ENCODE results near the gene TBC1D22A. TPM values are rescaled to one million over a fixed set of nuclear protein-coding genes. Genes with fewer than 3 reads are reported as not detected.

The TBC1D22A gene
- total RNA-seq, 1 experiment from 2014 or later, result 32.6 TPM

DNA sequence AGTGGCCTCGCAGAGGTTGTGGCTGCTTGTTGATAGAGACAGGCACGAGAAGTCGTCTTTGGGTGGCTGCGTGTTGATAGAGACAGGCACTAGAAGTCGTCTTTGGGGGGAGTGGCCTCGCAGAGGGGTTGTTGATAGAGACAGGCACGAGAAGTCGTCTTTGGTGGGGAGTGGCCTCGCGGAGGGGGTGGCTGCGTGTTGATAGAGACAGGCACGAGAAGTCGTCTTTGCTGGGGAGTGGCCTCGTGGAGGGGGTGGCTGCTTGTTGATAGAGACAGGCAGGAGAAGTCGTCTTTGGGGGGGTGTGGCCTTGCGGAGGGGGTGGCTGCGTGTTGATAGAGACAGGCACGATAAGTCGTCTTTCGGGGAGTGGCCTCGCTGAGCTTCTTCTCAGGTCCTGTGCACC lies 328.8 kb downstream of the TBC1D22A start:
- CTCF ChIA-PET, result no interaction called here
- H3K27ac Mint-ChIP-seq (ENCODE audit: unreplicated experiment), result peak overlapping the region; percentile 78

DNA sequence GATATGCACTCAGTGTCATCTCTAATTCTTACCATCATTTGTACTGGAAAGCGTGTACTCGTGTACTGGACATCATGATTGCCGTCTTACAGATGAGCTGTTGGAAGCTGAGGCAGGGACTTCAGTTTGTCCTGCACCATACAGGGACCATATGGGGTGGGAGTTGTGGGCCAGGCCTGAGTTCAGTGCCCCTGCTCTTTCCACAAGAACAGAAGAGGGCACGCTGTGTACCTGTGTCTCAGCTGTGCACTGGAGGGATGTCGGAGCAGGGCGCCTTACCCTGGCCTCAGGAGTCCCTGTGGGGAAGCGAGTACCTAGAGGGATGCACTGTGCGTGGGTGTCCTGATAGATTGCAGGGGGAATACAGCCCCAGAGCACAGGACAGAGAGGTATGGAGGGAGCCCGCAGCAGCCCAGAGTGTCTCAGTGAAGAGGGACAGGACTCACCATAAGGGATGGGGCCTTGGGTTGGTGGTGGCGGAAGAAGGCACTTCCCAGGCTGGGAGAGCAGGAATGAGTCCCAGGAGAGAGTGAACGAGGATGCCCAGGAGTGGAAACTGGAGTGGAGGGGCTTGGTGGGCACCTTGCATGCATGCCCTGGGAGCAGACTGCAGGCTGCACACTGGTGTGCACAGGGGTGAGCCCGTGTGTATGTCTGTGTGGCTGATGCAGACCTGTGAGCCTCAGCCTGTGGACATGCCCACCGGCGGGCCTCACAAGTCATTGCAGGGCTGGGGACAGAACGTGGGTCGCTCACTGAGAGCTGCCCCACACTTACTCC lies 329.7 kb downstream of the TBC1D22A start:
- peak overlapping the region; percentile 78 for H3K27ac Mint-ChIP-seq (ENCODE audit: unreplicated experiment)
- Histone ChIP-seq H3K4me1 (peaks cover 6% of the 10 kb centered on the region; the same call in 1 of the 2 replicates), H3K27me3 (replicated peaks; ENCODE audit: control insufficient read depth, insufficient read depth, low read length) (no peaks in the 10 kb centered on the region), H3K4me3 (ENCODE audit: low read depth, low read length) (no peak overlapping the region), H3K36me3 (ENCODE audit: control insufficient read depth, insufficient read depth, low read length) (no peaks in the 10 kb centered on the region; the same call in 1 of the 2 replicates), H3K9me3 (peaks cover 7% of the 10 kb centered on the region; the same call in 1 of the 2 replicates)
- H3K36me3 Mint-ChIP-seq (ENCODE audit: insufficient read depth, unreplicated experiment), result peaks cover 38% of the 10 kb centered on the region
- TF ChIP-seq, protein P1, sequence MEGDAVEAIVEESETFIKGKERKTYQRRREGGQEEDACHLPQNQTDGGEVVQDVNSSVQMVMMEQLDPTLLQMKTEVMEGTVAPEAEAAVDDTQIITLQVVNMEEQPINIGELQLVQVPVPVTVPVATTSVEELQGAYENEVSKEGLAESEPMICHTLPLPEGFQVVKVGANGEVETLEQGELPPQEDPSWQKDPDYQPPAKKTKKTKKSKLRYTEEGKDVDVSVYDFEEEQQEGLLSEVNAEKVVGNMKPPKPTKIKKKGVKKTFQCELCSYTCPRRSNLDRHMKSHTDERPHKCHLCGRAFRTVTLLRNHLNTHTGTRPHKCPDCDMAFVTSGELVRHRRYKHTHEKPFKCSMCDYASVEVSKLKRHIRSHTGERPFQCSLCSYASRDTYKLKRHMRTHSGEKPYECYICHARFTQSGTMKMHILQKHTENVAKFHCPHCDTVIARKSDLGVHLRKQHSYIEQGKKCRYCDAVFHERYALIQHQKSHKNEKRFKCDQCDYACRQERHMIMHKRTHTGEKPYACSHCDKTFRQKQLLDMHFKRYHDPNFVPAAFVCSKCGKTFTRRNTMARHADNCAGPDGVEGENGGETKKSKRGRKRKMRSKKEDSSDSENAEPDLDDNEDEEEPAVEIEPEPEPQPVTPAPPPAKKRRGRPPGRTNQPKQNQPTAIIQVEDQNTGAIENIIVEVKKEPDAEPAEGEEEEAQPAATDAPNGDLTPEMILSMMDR (IDR thresholded peaks at IDR 0.05; ENCODE audit: insufficient read depth in 1 of 2, low read depth in 1 of 2, low read length in 1 of 2, severe bottlenecking in 1 of 2, unreplicated experiment in 1 of 2), result no peak
- DNase-seq, result no peak
- POLR2A ChIA-PET, result no interaction called here
- H3K27me3 Mint-ChIP-seq (ENCODE audit: insufficient read depth, unreplicated experiment), result no peaks in the 10 kb centered on the region
- peaks cover 27% of the 10 kb centered on the region for H3K9me3 Mint-ChIP-seq (ENCODE audit: unreplicated experiment)
- intact Hi-C loops (cut with micrococcal nuclease; ENCODE audit: unreplicated experiment), result no loop called here
- H3K4me1 Mint-ChIP-seq (ENCODE audit: low read depth, unreplicated experiment), result peaks cover 13% of the 10 kb centered on the region
- no peak overlapping the region for H3K4me3 Mint-ChIP-seq (ENCODE audit: unreplicated experiment)
- BruUV-seq (replicated peaks), result no TSS peak
- CTCF ChIA-PET, result no interaction called here

More for the DNA sequence above, 328.8 kb downstream of the TBC1D22A start:
- POLR2A ChIA-PET, result no interaction called here
- Histone ChIP-seq H3K36me3 (ENCODE audit: control insufficient read depth, insufficient read depth, low read length) (no peaks in the 10 kb centered on the region; the same call in 1 of the 2 replicates), H3K9me3 (peaks cover 7% of the 10 kb centered on the region; the same call in 1 of the 2 replicates), H3K27me3 (replicated peaks; ENCODE audit: control insufficient read depth, insufficient read depth, low read length) (no peaks in the 10 kb centered on the region), H3K4me1 (peaks cover 6% of the 10 kb centered on the region; the same call in 1 of the 2 replicates), H3K4me3 (ENCODE audit: low read depth, low read length) (no peak overlapping the region)
- no TSS peak for BruUV-seq (replicated peaks)
- peaks cover 29% of the 10 kb centered on the region for H3K36me3 Mint-ChIP-seq (ENCODE audit: insufficient read depth, unreplicated experiment)
- intact Hi-C loops (cut with micrococcal nuclease; ENCODE audit: unreplicated experiment), result no loop called here
- H3K4me1 Mint-ChIP-seq (ENCODE audit: low read depth, unreplicated experiment), result peaks cover 13% of the 10 kb centered on the region
- no peak for DNase-seq
- H3K27me3 Mint-ChIP-seq (ENCODE audit: insufficient read depth, unreplicated experiment), result no peaks in the 10 kb centered on the region
- TF ChIP-seq, protein P1 (IDR thresholded peaks at IDR 0.05; ENCODE audit: insufficient read depth in 1 of 2, low read depth in 1 of 2, low read length in 1 of 2, severe bottlenecking in 1 of 2, unreplicated experiment in 1 of 2), result no peak
- H3K4me3 Mint-ChIP-seq (ENCODE audit: unreplicated experiment), result no peak overlapping the region
- peaks cover 27% of the 10 kb centered on the region for H3K9me3 Mint-ChIP-seq (ENCODE audit: unreplicated experiment)

DNA sequence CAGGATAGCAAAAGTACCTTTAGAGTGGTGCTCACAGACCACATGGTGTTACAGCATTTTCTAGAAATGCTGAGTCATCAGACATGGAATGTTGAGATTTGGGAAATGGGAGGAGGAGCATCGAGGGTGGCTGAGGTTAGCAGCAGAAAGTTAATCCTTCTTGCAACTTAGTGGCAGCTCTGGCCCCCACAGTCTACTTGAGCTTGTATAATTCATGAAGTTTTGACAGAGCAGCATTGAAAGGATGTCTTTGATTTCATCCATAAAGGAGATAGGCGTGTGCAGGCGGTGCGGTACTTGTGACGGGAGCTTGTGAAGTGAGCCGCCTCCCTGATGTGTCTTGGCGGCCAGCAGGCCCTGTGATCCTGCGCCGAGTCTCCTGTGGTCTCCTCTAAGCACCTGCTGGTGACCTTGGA lies 330.5 kb downstream of the TBC1D22A start:
- intact Hi-C loops (cut with micrococcal nuclease; ENCODE audit: unreplicated experiment), result no loop called here
- Mint-ChIP-seq H3K4me3 (ENCODE audit: unreplicated experiment) (no peak overlapping the region), H3K27ac (ENCODE audit: unreplicated experiment) (peak overlapping the region; percentile 78), H3K4me1 (ENCODE audit: low read depth, unreplicated experiment) (peaks cover 13% of the 10 kb centered on the region), H3K36me3 (ENCODE audit: insufficient read depth, unreplicated experiment) (peaks cover 41% of the 10 kb centered on the region), H3K9me3 (ENCODE audit: unreplicated experiment) (peaks cover 27% of the 10 kb centered on the region), H3K27me3 (ENCODE audit: insufficient read depth, unreplicated experiment) (no peaks in the 10 kb centered on the region)
- no peaks in the 10 kb centered on the region; the same call in 1 of the 2 replicates for H3K36me3 ChIP-seq (ENCODE audit: control insufficient read depth, insufficient read depth, low read length)
- BruUV-seq (replicated peaks), result no TSS peak
- CTCF ChIA-PET, result no interaction called here
- TF ChIP-seq, protein P1 (IDR thresholded peaks at IDR 0.05; ENCODE audit: insufficient read depth in 1 of 2, low read depth in 1 of 2, low read length in 1 of 2, severe bottlenecking in 1 of 2, unreplicated experiment in 1 of 2), result no peak
- DNase-seq, result no peak
- POLR2A ChIA-PET, result no interaction called here
- H3K4me3 ChIP-seq (ENCODE audit: low read depth, low read length), result no peak overlapping the region
- H3K27me3 ChIP-seq (replicated peaks; ENCODE audit: control insufficient read depth, insufficient read depth, low read length), result no peaks in the 10 kb centered on the region
- H3K9me3 ChIP-seq, result peaks cover 7% of the 10 kb centered on the region; the same call in 1 of the 2 replicates
- H3K4me1 ChIP-seq, result peaks cover 6% of the 10 kb centered on the region; the same call in 1 of the 2 replicates
